ENCODE results near the gene ROCK1. TPM values are rescaled to one million over a fixed set of nuclear protein-coding genes. Genes with fewer than 3 reads are reported as not detected.
"Not testable (repeated sequence)": the region's sequence is repeated elsewhere in the genome, so short reads cannot be mapped to it uniquely, and the experiment has no call there.

The ROCK1 gene
- total and polyA plus RNA-seq, 12 donors: 6.8 to 55.5 (median 30.4) TPM

GRCh38 chr18:21145371-21145770 lies 33.8 kb upstream of the ROCK1 start:
- Histone ChIP-seq H3K36me3 (replicated peaks in 1 of 2) (no peaks in the 10 kb centered on the region), H3K4me3 (no peak overlapping the region), H3K27ac (no peak overlapping the region), H3K27me3 (no peaks in the 10 kb centered on the region), H3K9me3 (replicated peaks in 1 of 3) (no peaks in the 10 kb centered on the region), H3K4me1 (replicated peaks in 1 of 2) (no peaks in the 10 kb centered on the region)
- 84 to 96% (median 92%) methylated on average over 1 of the region's 1 CpG for WGBS, 4 donors
- TF ChIP-seq POLR2A (IDR thresholded peaks at IDR 0.05): no peak
- no peak for TF ChIP-seq CTCF (IDR thresholded peaks at IDR 0.05)
- DNase-seq: no peak
- intact Hi-C loops (cut with DNase I): no loop called here

- H3K36me3 ChIP-seq (replicated peaks in 1 of 2): no peaks in the 10 kb centered on the region
- intact Hi-C loops (cut with DNase I): no loop called here
- no peak overlapping the region for H3K27ac ChIP-seq
- no peak overlapping the region for H3K4me3 ChIP-seq
- DNase-seq: no peak
- no peak for TF ChIP-seq CTCF (IDR thresholded peaks at IDR 0.05)
- no peak for TF ChIP-seq POLR2A (IDR thresholded peaks at IDR 0.05)
- 67 to 69% (median 68%) methylated on average over 5 of the region's 5 CpGs for WGBS, 4 donors
- no peaks in the 10 kb centered on the region for H3K27me3 ChIP-seq
- no peaks in the 10 kb centered on the region for H3K4me1 ChIP-seq (replicated peaks in 1 of 2)
- H3K9me3 ChIP-seq (replicated peaks in 1 of 3): no peaks in the 10 kb centered on the region
These were observed 30.2 kb upstream of the ROCK1 start for GRCh38 chr18:21141668-21142422.

- H3K27me3 ChIP-seq; H3K4me3 ChIP-seq; H3K36me3 ChIP-seq (replicated peaks in 1 of 2); H3K27ac ChIP-seq; H3K4me1 ChIP-seq (replicated peaks in 1 of 2); H3K9me3 ChIP-seq (replicated peaks in 1 of 3); DNase-seq; intact Hi-C loops (cut with DNase I): not testable (repeated sequence)
- 93 to 95% (median 94%) methylated on average over 32 to 41 of the region's 41 CpGs for WGBS, 4 donors
These were observed 26.3 kb upstream of the ROCK1 start for GRCh38 chr18:21137719-21138488.

GRCh38 chr18:21134895-21135294 lies 23.3 kb upstream of the ROCK1 start:
- TF ChIP-seq CTCF (IDR thresholded peaks at IDR 0.05) (peak in 5 of 6 experiments; percentile 42 to 57 (median 49)), POLR2A (IDR thresholded peaks at IDR 0.05) (no peak)
- Histone ChIP-seq H3K27me3 (no peaks in the 10 kb centered on the region), H3K4me1 (replicated peaks in 1 of 2) (peaks cover 0 to 5% of the 10 kb centered on the region in 2 donors), H3K27ac (no peak overlapping the region), H3K36me3 (replicated peaks in 1 of 2) (no peaks in the 10 kb centered on the region), H3K9me3 (replicated peaks in 1 of 3) (no peaks in the 10 kb centered on the region), H3K4me3 (no peak overlapping the region)
- intact Hi-C loops (cut with DNase I): no loop called here
- DNase-seq: peak in 2 of 7 donors; percentile 25 to 40
- 27 to 42% (median 34%) methylated on average over 3 of the region's 3 CpGs for WGBS, 4 donors
